Breast epithelium (tissue), 3 donors: ENCODE measurements around the gene CCT3.

Source experiments
- POLR2A ChIP-seq: fragments of 450-650 bp; IDR thresholded peaks from one replicate; pipeline ENCODE4 v1.6.1; 2016; ENCODE audit warnings: antibody characterized with exemption, mild to moderate bottlenecking, moderate library complexity
- POLR2AphosphoS5 ChIP-seq, 3 donors: sonication (generic); formaldehyde crosslinking; IDR thresholded peaks; one replicate each; pipeline ENCODE4 v1.6.1; 2017; ENCODE audit warnings: antibody characterized with exemption in 3 of 3
- TF ChIP-seq, protein P1 (sequence below), 3 donors: fragments of 450-650 bp; IDR thresholded peaks; one replicate each; pipeline ENCODE4 v1.5.1; 2016 to 2017; ENCODE audit warnings: antibody characterized with exemption in 3 of 3, mild to moderate bottlenecking in 3 of 3, moderate library complexity in 3 of 3

DNA sequence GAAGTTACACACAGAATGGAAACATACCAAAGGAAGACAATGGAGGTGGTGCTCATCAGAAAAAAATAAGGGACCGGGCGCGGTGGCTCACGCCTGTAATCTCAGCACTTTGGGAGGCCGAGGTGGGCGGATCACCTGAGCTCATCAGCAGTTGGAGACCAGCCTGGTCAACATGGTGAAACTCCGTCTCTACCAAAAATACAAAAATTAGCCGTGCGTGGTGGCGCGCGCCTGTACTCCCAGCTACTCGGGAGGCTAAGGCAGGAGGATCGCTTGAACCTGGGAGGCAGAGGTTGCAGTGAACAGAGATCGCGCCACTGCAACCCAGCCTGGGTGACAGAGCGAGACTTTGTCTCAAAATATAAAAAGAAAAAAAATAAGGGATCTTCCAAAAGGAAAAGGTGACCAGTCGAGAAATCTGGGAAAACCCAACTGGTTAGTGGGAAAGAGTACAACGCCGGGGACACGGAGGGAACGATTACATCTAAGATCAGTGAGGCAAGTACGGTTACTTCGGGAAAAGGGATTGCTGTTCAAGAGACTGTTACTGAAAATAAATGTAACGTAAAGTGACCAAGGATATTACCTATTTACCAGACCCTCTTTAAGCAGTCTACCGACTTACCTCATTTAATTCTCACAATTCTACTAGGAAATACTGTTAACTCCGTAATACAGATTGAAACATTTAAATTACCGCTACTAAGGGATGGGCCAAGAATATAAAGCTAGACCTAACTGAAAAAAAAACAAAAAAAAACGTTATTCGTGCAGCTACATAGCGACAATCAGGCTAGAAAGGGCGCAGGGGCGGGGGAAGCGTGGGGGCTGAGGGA, 822 bp downstream of the CCT3 start:
- TF ChIP-seq, protein P1, sequence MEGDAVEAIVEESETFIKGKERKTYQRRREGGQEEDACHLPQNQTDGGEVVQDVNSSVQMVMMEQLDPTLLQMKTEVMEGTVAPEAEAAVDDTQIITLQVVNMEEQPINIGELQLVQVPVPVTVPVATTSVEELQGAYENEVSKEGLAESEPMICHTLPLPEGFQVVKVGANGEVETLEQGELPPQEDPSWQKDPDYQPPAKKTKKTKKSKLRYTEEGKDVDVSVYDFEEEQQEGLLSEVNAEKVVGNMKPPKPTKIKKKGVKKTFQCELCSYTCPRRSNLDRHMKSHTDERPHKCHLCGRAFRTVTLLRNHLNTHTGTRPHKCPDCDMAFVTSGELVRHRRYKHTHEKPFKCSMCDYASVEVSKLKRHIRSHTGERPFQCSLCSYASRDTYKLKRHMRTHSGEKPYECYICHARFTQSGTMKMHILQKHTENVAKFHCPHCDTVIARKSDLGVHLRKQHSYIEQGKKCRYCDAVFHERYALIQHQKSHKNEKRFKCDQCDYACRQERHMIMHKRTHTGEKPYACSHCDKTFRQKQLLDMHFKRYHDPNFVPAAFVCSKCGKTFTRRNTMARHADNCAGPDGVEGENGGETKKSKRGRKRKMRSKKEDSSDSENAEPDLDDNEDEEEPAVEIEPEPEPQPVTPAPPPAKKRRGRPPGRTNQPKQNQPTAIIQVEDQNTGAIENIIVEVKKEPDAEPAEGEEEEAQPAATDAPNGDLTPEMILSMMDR (IDR thresholded peaks at IDR 0.05) = no peak
- no peak for TF ChIP-seq POLR2A
- TF ChIP-seq POLR2AphosphoS5 (IDR thresholded peaks at IDR 0.05) = no peak
